ENCODE results near the gene FER1L5. TPM values are rescaled to one million over a fixed set of nuclear protein-coding genes. Genes with fewer than 3 reads are reported as not detected.
A peak's percentile ranks its signal among the peaks of the same experiment; 100 is the strongest.

FER1L5 gene
- total and polyA plus RNA-seq, 9 of the 15 experiments (the other 6 are each of a cell fraction or from before 2014, with no cell fraction given): 0.01 TPM; not detected in 6

GRCh38 chr2:96739633-96740428, 97.3 kb downstream of the FER1L5 start, which contains the start of gene LMAN2L (continued):
- TF ChIP-seq E2F8 (IDR thresholded peaks at IDR 0.05; ENCODE audit: low read depth, partially characterized antibody) (no peak), SMAD3 (CRISPR knock-in tag; conservative IDR thresholded peaks at IDR 0.05) (no peak), MBD2 (IDR thresholded peaks at IDR 0.05; ENCODE audit: borderline replicate concordance, low read depth) (peak; percentile 91), MXI1 (IDR thresholded peaks at IDR 0.05; ENCODE audit: low read depth, low read length) (peak; percentile 89), ETV1 (tag; conservative IDR thresholded peaks at IDR 0.05; ENCODE audit: low read depth) (no peak), PKNOX1 (IDR thresholded peaks at IDR 0.05) (peak; percentile 88), EHMT2 (IDR thresholded peaks at IDR 0.05) (peak; percentile 29; the same call in 1 of the 2 replicates), AFF1 (IDR thresholded peaks at IDR 0.05; ENCODE audit: low read depth in 1 of 2, partially characterized antibody in 2 of 2) (peak in 1 of 2 experiments; percentile 69), WHSC1 (IDR thresholded peaks at IDR 0.05; ENCODE audit: low read length) (no peak), HDAC2 (IDR thresholded peaks at IDR 0.05) (0 out of 2 replicates have a peak, but pooled peaks have one; percentile 14), RUNX1 (IDR thresholded peaks at IDR 0.05; ENCODE audit: low read depth) (0 out of 2 replicates have a peak, but pooled peaks have one; percentile 37), DIDO1 (tag; IDR thresholded peaks at IDR 0.05; ENCODE audit: low read depth) (no peak), LEF1 (IDR thresholded peaks at IDR 0.05) (no peak), SMC3 (conservative IDR thresholded peaks at IDR 0.05; ENCODE audit: insufficient read depth, low read depth, low read length) (no peak), FOXJ3 (CRISPR knock-in tag; IDR thresholded peaks at IDR 0.05) (no peak), RFX7 (CRISPR knock-in tag; IDR thresholded peaks at IDR 0.05) (no peak), ZNF764 (CRISPR knock-in tag; IDR thresholded peaks at IDR 0.05; ENCODE audit: low read depth) (no peak), ZNF740 (CRISPR knock-in tag; IDR thresholded peaks at IDR 0.05) (peak; percentile 98), ZNF740 (tag; IDR thresholded peaks at IDR 0.05) (peak in 1 of 2 experiments; percentile 91; a peak in 2 of 4 replicates)
